Lung (tissue), 12 donors: ENCODE data around the gene RBM6. TPM values are rescaled to one million over a fixed set of nuclear protein-coding genes. Genes with fewer than 3 reads are reported as not detected.

ENCODE experiments used
- ATAC-seq: fragments of 200-7000 bp; cut with Tn5 transposase; one replicate; pipeline ENCODE4 v1.9.1; 2020; ENCODE audit warnings: moderate number of reproducible peaks; ENCODE audit not compliant: insufficient read depth, low FRiP score
- DNase-seq, 3 donors: peaks; one replicate each; pipeline ENCODE4 v3.0.0-alpha.2; 2013 to 2017
- H3K27ac ChIP-seq, 2 donors: one replicate each; pipeline ENCODE4 v1.5.1; 2013; ENCODE audit warnings: mild to moderate bottlenecking in 2 of 2, moderate library complexity in 2 of 2, control low read depth in 1 of 2, inconsistent platforms in 1 of 2, low read depth in 1 of 2, low read length in 1 of 2
- H3K27me3 ChIP-seq, 3 donors: one replicate each; pipeline ENCODE4 v1.5.1; 2013; ENCODE audit warnings: low read length in 2 of 3; ENCODE audit not compliant: control insufficient read depth in 3 of 3, insufficient read depth in 3 of 3
- H3K36me3 ChIP-seq, 4 donors: one replicate each; pipeline ENCODE4 v1.5.1; 2013; ENCODE audit warnings: low read length in 4 of 4, mild to moderate bottlenecking in 1 of 4, moderate library complexity in 1 of 4; ENCODE audit not compliant: control insufficient read depth in 4 of 4, insufficient read depth in 4 of 4
- H3K4me1 ChIP-seq, 5 donors: one replicate each; pipeline ENCODE4 v1.5.1; 2013; ENCODE audit warnings: low read length in 5 of 5, mild to moderate bottlenecking in 2 of 5, moderate library complexity in 1 of 5; ENCODE audit not compliant: control insufficient read depth in 5 of 5, insufficient read depth in 5 of 5
- H3K4me3 ChIP-seq: one replicate; pipeline ENCODE4 v1.5.1; 2013; ENCODE audit warnings: mild to moderate bottlenecking, control low read depth, moderate library complexity
- H3K9ac ChIP-seq, 2 donors: one replicate each; pipeline ENCODE4 v1.5.1; 2013; ENCODE audit warnings: low read length in 2 of 2, control low read depth in 1 of 2; ENCODE audit not compliant: insufficient read depth in 1 of 2
- H3K9me3 ChIP-seq, 4 donors: one replicate each; pipeline ENCODE4 v1.5.1; 2013; ENCODE audit warnings: low read length in 3 of 4, mild to moderate bottlenecking in 1 of 4, moderate library complexity in 1 of 4; ENCODE audit not compliant: control insufficient read depth in 4 of 4, insufficient read depth in 3 of 4
- WGBS, 2 donors: extraction: QIAGEN DNeasy Blood & Tissue Kit; methylation state at CpG; one replicate each; pipeline ENCODE4 v1.1.7; 2013; 5-methylcytosine and 5-hydroxymethylcytosine counted together
- polyA plus RNA-seq, 2 donors: library from polyadenylated mRNA; stranded (reverse); fragments of 200-250 nt; gene quantifications; one replicate each; pipeline ENCODE4 v1.2.1, GENCODE V29; 2013
- total RNA-seq, 2 donors: library from RNA; depleted of rRNA in 1 of 2; stranded (reverse); fragments of >200 nt in 1 of 2; gene quantifications; one replicate each; pipeline ENCODE4 v1.2.1, GENCODE V29; 2014 to 2021
- TF ChIP-seq, protein P1 (sequence below): IDR thresholded peaks from 2 replicates; pipeline ENCODE4 v1.5.1; 2012; ENCODE audit warnings: mild to moderate bottlenecking; ENCODE audit errors: control extremely low read depth, extremely low read depth
- donor health status: control.
- donor health status: control.
- donor health status: Bipolar disorder and iron deficiency.
- donor health status: healthy.
- donor health status: DM: yes; HTN: yes; CAD: no.

Gene RBM6
- total and polyA plus RNA-seq, 4 donors = 42.1 to 126 (median 79.7) TPM

DNA sequence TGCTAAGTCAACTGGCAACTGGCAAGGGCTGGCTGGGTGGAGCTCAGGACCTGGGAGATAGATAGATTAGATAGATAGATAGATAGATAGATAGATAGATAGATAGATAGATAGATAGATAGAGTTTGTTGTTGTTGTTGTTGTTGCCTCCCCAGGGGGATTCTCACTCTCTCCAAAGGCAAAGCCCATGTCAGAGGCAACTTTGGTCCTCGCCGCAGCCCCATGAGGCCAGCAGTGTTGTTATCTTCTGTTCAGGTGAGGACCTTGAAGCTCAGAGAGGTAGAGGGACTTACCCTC is 28.9 kb upstream of the RBM6 start:
- H3K4me3 ChIP-seq = no peak overlapping the region
- H3K27me3 ChIP-seq = no peaks in the 10 kb centered on the region
- no peak overlapping the region for H3K27ac ChIP-seq
- H3K4me1 ChIP-seq = peaks cover 0 to 4% (median 0%) of the 10 kb centered on the region in 5 donors
- DNase-seq (no peak), ATAC-seq (no peak)
- no peak overlapping the region for H3K9ac ChIP-seq
- TF ChIP-seq, protein P1, sequence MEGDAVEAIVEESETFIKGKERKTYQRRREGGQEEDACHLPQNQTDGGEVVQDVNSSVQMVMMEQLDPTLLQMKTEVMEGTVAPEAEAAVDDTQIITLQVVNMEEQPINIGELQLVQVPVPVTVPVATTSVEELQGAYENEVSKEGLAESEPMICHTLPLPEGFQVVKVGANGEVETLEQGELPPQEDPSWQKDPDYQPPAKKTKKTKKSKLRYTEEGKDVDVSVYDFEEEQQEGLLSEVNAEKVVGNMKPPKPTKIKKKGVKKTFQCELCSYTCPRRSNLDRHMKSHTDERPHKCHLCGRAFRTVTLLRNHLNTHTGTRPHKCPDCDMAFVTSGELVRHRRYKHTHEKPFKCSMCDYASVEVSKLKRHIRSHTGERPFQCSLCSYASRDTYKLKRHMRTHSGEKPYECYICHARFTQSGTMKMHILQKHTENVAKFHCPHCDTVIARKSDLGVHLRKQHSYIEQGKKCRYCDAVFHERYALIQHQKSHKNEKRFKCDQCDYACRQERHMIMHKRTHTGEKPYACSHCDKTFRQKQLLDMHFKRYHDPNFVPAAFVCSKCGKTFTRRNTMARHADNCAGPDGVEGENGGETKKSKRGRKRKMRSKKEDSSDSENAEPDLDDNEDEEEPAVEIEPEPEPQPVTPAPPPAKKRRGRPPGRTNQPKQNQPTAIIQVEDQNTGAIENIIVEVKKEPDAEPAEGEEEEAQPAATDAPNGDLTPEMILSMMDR = no peak
- H3K9me3 ChIP-seq = no peaks in the 10 kb centered on the region
- H3K36me3 ChIP-seq = peaks cover 0 to 36% (median 3%) of the 10 kb centered on the region in 4 donors
- 94 to 100% methylated on average over 2 of the region's 2 CpGs for WGBS, 2 donors

GRCh38 chr3:49911611-49912010 is 28.3 kb upstream of the RBM6 start:
- TF ChIP-seq, protein P1 = no peak
- H3K4me3 ChIP-seq = no peak overlapping the region
- no peaks in the 10 kb centered on the region for H3K9me3 ChIP-seq
- H3K4me1 ChIP-seq = no peaks in the 10 kb centered on the region
- DNase-seq = no peak
- no peak for ATAC-seq
- peaks cover 0 to 36% (median 3%) of the 10 kb centered on the region in 4 donors for H3K36me3 ChIP-seq
- no peaks in the 10 kb centered on the region for H3K27me3 ChIP-seq
- WGBS, 2 donors = 92 to 97% methylated on average over 15 of the region's 15 CpGs
- no peak overlapping the region for H3K9ac ChIP-seq
- H3K27ac ChIP-seq = no peak overlapping the region

- ATAC-seq (no peak), DNase-seq (no peak)
- H3K36me3 ChIP-seq = peaks cover 0 to 36% (median 3%) of the 10 kb centered on the region in 4 donors
- no peak overlapping the region for H3K27ac ChIP-seq
- H3K4me1 ChIP-seq = no peaks in the 10 kb centered on the region
- H3K4me3 ChIP-seq = no peak overlapping the region
- H3K9ac ChIP-seq = no peak overlapping the region
- WGBS, 2 donors = 94 to 95% methylated on average over 4 of the region's 4 CpGs
- TF ChIP-seq, protein P1 = no peak
- no peaks in the 10 kb centered on the region for H3K27me3 ChIP-seq
- H3K9me3 ChIP-seq = no peaks in the 10 kb centered on the region
Observed at GRCh38 chr3:49912881-49913281, 27.1 kb upstream of the RBM6 start.

DNA sequence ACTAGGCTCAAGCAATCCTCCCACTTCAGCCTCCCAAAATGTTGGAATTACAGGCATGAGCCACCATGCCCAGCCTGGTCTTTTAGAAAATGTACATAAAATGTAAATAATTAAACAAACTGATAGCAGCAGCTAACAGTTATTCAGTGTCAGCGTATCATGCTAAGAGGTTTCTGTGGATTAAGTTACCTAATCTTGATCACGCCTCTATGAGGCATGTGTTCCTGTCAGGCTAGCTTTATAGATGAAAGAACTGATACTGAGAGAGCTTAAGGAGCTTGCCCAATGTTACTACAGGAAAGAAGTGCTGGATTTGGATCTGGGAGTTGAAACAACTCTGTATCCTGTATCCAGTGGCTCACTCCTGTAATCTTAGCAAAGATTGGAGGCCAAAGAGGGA is 25.0 kb upstream of the RBM6 start:
- 48 to 59% methylated on average over 2 of the region's 2 CpGs for WGBS, 2 donors
- H3K27me3 ChIP-seq = no peaks in the 10 kb centered on the region

More for the DNA sequence above, 25.0 kb upstream of the RBM6 start:
- H3K36me3 ChIP-seq = peaks cover 0 to 24% (median 3%) of the 10 kb centered on the region in 4 donors
- DNase-seq = peak in 1 of 3 donors; percentile 39
- H3K9ac ChIP-seq = no peak overlapping the region
- no peak for ATAC-seq
- TF ChIP-seq, protein P1 = no peak
- H3K4me1 ChIP-seq = no peaks in the 10 kb centered on the region
- H3K27ac ChIP-seq = no peak overlapping the region
- H3K4me3 ChIP-seq = no peak overlapping the region
- H3K9me3 ChIP-seq = no peaks in the 10 kb centered on the region
